DND-41 (cell line): ENCODE measurements around the gene CTIF.

Source experiments
- EZH2 ChIP-seq: IDR thresholded peaks from 3 replicates; pipeline ENCODE4 v1.6.1; 2012; ENCODE audit warnings: borderline replicate concordance, low read depth, mild to moderate bottlenecking, moderate library complexity, low read length, inconsistent platforms; ENCODE audit not compliant: severe bottlenecking
- TF ChIP-seq, protein P1 (sequence below): IDR thresholded peaks from 2 replicates; pipeline ENCODE4 v1.5.1; 2012; ENCODE audit warnings: borderline replicate concordance, low read length, moderate library complexity, mild to moderate bottlenecking; ENCODE audit not compliant: poor library complexity, severe bottlenecking; ENCODE audit errors: extremely low read depth

DNA sequence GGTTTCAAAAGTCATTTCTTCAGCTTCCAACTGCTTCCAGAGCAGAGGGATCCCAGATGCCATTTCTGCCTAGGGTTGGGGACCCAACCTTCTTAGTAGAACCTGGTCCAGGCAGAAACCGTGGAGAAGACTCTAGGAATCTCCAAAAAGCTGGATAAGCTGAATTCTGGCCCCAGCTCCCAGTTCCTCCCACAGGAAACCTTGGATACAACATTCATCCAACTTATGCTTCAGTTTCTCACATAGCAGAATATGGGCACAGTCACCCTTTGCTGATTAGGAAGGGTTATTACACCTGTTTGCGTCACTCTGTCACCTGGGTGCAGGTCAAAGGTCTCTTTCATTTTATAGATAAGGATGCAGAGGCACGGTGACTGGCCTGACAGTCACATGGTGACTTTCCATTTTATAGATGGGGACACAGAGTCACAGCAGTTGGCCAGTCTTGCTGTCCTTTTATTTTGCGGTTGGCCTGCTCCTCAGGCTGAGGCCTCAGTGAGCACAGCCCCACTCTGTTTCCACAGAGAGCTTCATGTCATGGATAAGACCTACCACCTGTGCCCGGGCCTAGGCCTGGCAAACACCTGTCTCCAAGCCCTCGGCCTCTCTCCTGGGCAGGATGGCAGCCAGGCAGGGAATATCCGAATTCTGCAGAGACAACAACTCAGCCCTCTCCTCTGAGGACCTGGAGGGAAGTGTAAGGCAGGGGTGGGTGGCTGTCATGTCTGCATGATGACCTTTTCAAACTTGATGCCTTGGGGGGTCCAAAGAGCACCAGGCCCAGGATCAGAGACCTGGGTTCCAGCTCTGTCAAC is 263.1 kb downstream of the CTIF start:
- TF ChIP-seq EZH2: no peak
- TF ChIP-seq, protein P1, sequence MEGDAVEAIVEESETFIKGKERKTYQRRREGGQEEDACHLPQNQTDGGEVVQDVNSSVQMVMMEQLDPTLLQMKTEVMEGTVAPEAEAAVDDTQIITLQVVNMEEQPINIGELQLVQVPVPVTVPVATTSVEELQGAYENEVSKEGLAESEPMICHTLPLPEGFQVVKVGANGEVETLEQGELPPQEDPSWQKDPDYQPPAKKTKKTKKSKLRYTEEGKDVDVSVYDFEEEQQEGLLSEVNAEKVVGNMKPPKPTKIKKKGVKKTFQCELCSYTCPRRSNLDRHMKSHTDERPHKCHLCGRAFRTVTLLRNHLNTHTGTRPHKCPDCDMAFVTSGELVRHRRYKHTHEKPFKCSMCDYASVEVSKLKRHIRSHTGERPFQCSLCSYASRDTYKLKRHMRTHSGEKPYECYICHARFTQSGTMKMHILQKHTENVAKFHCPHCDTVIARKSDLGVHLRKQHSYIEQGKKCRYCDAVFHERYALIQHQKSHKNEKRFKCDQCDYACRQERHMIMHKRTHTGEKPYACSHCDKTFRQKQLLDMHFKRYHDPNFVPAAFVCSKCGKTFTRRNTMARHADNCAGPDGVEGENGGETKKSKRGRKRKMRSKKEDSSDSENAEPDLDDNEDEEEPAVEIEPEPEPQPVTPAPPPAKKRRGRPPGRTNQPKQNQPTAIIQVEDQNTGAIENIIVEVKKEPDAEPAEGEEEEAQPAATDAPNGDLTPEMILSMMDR: no peak
